ENCODE measurements around the gene ANKS3.
A peak's percentile ranks its signal among the peaks of the same experiment; 100 is the strongest.

Gene ANKS3

DNA sequence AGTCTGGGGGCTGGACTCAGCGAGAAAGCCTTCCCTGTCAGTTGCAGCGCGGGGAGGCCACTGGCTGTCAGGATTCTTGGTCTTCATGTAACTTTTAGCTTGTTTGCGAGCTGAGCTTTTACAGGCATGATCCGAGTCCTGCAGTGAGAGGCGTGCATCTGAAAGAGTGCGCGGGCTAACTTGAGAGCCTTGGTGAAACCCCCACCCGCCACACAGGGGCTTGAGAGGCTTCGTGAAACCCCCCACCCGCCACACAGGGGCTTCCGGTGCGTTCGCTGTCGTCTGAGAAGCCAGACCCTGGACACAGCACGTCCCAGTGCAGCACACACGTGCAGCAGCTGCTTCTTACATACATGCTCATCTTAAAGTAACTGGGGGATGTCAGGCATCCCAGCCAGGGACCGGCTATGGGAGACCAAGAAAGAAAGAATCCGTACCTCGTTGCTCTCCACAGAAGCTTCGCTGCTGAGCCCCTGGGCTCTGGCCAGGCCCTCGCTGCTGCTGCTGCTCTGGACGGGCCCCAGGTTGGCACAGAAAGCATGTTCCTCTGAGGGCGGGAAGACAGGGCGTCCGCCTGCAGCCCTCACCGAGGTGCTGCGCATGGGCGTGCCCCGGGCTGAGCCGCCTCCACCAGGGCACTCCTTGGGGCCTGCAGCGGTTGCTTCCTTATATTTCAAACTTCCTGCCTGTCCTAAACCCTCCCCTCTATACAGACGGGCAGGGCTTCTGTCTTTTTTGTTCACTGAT is 32.9 kb downstream of the ANKS3 start:
- DNase-seq (ENCODE audit: low read depth, low spot score) = no peak
- no peak overlapping the region for H3K4me3 ChIP-seq (ENCODE audit: low read length)

DNA sequence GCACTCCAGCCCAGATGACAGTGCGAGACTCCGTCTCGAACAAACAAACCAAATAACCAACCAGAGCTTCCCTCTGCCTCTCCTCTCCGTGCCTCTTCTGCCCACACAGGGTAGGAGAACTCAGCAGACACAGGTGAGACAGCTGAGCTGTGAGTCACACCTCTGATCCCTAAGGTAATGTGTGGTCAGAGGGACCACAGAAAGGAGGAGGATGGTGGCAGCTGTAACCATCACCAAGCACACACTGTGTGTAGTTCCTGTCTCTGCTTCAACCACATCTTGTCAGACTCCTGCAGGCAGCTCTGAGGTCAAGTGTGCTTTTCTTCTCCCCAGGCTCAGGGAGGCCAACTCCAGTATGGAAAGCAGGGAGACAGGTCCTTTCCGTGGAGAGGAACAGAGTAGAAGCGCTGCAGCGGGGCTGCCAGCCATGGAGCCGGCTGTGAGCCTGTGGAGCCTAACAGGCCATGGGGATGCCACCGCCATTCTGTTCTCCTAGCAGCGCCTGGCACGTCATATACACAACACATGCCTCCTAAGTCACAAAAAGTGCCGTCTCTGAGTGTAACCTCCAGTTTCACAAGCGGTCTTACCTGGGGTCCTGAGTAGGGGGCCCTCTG is 33.6 kb downstream of the ANKS3 start:
- peak; percentile 81 for DNase-seq (ENCODE audit: low read depth, low spot score)
- H3K4me3 ChIP-seq (ENCODE audit: low read length) = no peak overlapping the region

DNA sequence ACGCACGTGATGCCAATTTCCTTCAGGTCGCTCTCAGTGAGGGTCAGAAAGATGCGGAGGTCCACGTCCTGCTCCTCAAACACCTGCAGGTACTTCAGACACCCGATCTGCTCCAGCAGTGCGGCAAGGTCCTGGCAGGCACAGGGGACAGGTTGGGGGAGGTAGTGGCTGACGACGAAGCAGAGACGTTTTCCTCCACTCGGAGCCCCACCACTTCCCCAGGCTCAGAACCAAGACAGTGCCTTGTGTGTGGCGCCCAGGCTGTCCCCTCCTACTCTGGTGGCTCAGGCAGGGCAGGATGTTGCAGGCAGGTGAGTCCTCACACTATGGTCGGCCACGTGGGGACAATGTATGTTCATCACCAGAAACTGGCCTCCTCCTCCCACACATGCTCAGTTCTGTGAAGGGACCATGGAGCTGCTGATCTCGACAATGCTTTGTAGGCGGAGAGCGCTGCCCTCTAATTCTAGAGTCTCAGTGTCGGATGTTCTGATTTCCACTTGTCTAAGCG is 35.0 kb downstream of the ANKS3 start:
- no peak overlapping the region for H3K4me3 ChIP-seq (ENCODE audit: low read length)
- DNase-seq (ENCODE audit: low read depth, low spot score) = no peak

- DNase-seq (ENCODE audit: low read depth, low spot score) = no peak
- no peak overlapping the region for H3K4me3 ChIP-seq (ENCODE audit: low read length)
Observed at GRCh38 chr16:4698321-4699045, 35.6 kb downstream of the ANKS3 start.

DNA sequence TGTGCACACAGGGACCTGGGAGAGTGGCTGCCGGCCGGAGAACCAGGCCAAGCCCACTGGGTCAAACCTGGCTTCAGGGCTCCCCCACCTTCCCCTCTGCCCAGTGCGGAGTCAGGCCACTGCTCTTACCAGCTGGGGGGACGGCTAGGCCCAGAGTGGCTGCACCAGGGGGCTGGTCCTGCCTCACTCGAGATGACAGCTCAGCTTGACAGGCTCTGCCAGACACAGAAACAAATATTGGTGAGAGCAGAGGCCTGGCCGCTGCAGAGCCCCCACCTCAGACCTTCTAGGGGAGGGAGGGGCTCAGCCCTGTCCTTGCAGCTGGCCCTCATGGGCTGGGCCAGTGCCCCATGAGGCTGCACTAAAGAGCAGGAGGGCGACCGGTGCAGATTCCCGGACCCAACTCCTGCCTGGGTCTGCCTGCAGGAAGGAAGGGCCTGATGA is 36.2 kb downstream of the ANKS3 start:
- no peak for DNase-seq (ENCODE audit: low read depth, low spot score)
- H3K4me3 ChIP-seq (ENCODE audit: low read length) = no peak overlapping the region

DNA sequence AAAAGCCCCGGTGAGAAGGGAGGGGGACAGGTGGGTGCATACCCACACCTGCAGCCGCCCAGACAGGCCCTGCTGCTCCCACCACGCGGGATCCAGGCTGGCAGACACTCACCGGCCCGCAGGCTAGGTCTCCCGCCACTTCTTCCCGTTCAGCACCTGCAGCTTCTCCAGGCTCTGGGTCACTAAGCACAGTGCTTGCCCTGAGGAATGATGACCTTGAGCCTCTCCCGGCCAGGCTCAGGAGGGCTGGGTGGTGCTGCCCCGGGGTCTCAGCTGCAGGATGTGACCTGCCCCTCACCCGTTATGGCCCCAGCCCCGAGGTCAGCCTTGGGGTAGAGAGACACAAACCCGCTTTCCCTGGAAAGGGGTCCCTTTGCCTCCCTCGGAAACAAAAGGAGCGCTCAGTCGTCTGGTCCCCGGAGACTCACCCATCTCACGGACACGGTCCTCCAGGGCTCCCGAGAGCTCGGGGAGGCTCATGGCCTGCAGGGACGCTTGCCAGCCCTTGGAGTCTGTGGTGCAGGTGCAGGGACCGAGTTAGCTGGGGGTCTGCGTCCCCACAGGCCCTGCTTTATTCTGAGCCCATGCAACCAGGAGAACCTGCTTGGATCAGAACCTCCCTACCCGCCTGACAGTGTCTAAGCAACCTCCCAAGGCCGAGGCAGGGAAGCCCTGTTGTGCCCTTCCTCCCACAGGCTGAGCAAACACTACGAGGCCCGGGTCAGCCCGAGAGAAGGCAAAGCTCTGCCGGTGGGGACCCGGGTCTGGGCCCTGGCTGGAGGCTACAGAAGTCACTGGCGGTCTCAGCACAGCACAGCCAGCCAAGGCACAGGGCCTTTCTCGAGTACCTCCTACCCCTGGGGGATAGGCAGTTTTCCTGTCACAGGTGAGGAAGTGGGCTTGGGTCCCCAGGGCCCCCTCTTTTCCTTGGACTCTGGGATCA is 36.9 kb downstream of the ANKS3 start:
- no peak for DNase-seq (ENCODE audit: low read depth, low spot score)
- no peak overlapping the region for H3K4me3 ChIP-seq (ENCODE audit: low read length)

DNA sequence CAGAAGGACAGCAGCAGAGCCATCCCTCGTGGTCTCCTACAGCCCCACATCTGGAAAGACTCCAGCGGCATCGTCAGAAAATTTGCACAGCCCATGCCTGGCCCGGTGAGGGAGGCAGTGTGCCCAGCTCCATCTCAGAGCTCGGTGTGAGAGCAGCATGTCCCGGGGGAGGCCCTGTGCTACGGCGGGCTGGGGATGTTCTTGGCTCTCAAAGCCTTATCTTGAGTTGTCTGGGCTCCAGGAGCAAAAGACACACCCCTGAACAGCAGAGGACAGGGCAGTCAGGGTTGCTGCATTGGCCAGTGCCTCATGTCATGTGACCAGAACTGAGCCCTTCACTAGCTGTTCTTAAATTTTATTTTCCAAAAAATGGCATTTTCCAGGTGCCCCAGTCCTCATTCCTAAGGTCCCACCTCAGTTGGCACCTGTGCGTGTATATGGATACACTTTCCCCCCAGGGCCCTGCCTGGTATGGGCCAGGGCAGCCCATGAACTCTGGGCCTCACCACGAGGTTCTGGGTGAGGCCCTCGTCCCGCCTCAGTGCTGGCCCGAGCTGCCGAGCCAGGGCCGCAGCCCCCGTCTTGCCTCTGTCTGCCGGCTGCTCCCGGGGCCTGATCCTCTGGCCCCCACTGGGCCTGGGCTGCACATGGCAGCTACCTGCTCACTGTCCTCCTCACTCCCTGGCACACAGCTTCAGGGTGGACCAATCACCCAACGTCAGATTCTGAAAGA is 37.7 kb downstream of the ANKS3 start:
- H3K4me3 ChIP-seq (ENCODE audit: low read length) = no peak overlapping the region
- DNase-seq (ENCODE audit: low read depth, low spot score) = no peak

DNA sequence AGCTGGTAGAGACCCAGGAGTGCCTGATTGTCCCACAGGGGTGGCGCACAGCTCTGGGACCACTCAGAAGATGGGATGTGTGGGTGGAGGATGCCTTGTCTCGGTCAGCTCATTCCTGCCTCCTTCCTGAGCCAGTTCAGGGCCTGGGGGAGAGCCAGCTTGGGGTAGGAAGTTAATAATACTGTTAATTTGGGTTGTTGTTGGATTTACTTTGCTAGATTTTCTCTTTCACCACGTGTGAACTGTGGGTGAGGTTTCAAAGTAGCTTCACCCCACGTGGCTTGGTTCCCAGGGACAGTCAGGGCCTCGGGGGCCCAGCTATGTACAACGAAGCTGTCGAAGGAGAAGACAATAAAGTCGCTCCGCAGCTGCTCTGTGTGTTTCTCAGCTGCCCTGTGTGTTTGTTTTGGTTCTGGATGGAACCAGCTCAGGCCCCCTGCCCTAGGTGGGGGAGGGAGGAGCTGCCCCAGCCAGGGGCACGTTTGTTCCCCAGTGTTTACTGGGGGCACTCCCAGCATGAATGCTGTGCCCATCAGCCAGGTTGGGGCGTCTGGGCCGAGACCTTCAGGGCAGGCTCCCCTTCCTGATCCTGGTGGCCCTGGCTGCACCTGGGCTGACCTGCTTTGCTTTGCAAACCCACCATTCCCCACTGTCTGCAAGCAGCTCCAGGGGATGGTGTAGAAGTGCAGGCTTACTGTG is 38.4 kb downstream of the ANKS3 start:
- no peak for DNase-seq (ENCODE audit: low read depth, low spot score)
- no peak overlapping the region for H3K4me3 ChIP-seq (ENCODE audit: low read length)

DNA sequence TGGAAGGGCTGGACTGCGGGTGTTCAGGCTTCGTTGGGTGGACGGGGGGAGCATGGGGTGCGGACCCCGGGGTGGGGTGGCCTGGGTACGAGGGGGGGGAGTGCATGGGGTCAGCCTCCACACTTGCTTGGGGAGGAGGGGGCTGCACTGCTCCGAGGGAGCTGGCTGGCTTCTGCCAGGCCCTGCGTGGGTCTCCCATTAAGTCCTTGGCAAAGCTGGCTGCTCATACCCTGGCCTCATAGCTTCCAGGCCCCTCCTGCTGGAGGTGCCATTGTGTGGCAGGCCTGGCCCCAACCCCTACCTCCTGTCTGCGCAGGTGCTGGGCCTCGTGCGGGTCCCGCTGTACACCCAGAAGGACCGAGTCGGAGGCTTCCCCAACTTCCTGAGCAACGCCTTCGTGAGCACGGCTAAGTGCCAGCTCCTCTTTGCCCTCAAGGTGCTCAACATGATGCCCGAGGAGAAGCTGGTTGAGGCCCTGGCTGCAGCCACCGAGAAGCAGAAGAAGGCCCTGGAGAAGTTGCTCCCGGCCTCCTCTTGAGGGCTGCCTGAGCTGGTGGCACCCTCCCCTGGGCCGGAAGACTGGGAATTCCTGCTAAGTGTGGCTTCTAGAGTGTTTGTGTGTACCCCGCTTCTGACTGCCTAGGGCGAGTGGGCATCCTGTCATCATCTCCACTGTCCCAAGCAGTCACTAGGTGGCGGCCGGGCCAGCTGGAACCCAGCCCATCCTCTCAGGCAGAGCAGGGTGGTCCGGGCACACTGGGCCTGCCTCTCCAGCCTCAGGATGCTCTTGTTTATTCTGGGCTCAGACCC is 39.2 kb downstream of the ANKS3 start:
- peak overlapping the region; percentile 77 for H3K4me3 ChIP-seq (ENCODE audit: low read length)
- no peak for DNase-seq (ENCODE audit: low read depth, low spot score)

GRCh38 chr16:4693956-4694641 is 40.0 kb downstream of the ANKS3 start:
- DNase-seq (ENCODE audit: low read depth, low spot score) = no peak
- peak overlapping the region; percentile 77 for H3K4me3 ChIP-seq (ENCODE audit: low read length)

DNA sequence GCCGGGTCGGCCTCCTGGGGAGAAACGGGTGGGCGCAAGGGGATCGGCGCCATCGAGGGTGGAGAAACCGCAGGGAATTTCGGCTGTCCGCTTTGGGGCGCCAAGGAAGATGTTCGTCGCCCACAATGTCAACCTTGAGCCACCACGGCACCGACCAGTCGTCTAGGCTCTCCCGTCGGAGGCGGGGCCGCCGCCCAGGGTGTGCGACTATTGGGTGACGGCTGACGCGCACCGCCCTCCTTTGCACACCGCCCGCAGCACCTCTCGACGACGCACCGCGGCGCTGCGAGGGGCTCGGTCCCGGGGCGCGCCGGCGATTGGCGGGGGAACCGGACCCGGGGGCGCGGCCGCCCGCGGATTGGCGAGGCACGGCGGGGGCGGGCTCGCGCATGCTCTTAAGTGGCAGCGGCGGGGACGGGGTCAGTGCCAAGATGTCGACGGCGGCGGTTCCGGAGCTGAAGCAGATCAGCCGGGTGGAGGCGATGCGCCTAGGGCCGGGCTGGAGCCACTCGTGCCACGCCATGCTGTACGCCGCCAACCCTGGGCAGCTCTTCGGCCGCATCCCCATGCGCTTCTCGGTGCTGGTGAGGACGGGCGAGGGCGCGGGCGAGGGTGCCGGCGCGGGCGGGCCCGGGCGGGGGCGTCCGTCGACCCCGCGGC is 40.6 kb downstream of the ANKS3 start, which contains the start of gene NUDT16L1:
NUDT16L1 (plus strand) TSS at position 267 of the 660 bp plus-strand sequence; CDS start at position 432, 165 bp downstream.
- peak within 1 kb of the TSS; percentile 77 for H3K4me3 ChIP-seq (ENCODE audit: low read length)
- DNase-seq (ENCODE audit: low read depth, low spot score) = peak; percentile 87

- DNase-seq (ENCODE audit: low read depth, low spot score) = no peak
- peak overlapping the region; percentile 69 for H3K4me3 ChIP-seq (ENCODE audit: low read length)
Observed at GRCh38 chr16:4692460-4693295, 41.4 kb downstream of the ANKS3 start.

DNA sequence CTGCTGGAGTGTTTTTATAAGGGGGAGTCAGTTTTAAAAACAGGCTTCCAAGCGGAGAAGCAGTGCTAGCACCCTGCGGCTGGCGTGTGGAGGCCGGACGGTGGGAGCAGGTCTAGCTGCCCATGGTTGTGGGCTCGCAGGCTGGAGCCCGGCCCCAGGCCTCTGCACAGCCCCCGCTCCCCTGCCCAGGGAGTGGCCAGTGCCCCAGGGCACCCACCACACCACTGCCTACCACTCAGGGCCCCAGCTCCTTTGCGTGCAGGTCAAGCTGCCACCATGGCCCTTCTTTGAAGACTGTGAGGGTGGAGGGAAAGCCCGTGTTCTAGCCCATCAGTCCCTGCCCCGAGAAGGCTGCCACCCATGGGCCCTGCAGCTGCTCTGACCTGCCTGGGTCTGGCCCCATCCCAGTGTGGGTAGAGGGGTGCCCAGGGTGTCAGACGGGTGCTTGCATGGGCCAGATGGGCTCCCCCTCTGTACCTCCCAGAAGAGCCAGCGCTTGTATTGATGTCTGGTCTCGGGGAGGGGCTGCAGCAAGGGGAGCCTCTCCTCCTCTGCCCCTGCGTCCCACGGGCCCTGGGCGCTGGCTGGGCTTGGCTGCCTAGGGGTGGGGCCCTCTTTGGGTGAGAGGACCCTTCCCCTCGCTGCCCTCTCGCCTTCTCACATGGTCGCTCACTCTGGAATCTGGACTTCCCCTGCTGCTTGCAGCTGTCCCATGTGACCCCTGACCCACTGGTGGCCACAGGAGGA is 42.2 kb downstream of the ANKS3 start:
- DNase-seq (ENCODE audit: low read depth, low spot score) = no peak

GRCh38 chr16:4690946-4691665 is 43.0 kb downstream of the ANKS3 start:
- H3K4me3 ChIP-seq (ENCODE audit: low read length) = no peak overlapping the region
- DNase-seq (ENCODE audit: low read depth, low spot score) = no peak

More for the DNA sequence above, 42.2 kb downstream of the ANKS3 start:
- H3K4me3 ChIP-seq (ENCODE audit: low read length) = no peak overlapping the region
